Lower lobe of right lung (tissue), 2 donors: ENCODE data around the gene STN1. TPM values are rescaled to one million over a fixed set of nuclear protein-coding genes. Genes with fewer than 3 reads are reported as not detected.

ENCODE experiments used
- ATAC-seq, 2 donors: fragments of 200-7000 bp; cut with Tn5 transposase; one replicate each; pipeline ENCODE4 v1.9.1; 2020 to 2022; ENCODE audit warnings: mild to moderate bottlenecking in 2 of 2, moderate library complexity in 2 of 2
- DNase-seq: peaks from one replicate; pipeline ENCODE4 v3.0.0-alpha.2; 2020
- H3K27ac ChIP-seq: fragments of 200-600 bp; one replicate; pipeline ENCODE4 v1.8.0; 2022
- H3K27me3 ChIP-seq: fragments of 200-600 bp; one replicate; pipeline ENCODE4 v1.8.0; 2022; ENCODE audit warnings: low read depth
- H3K36me3 ChIP-seq: fragments of 200-600 bp; one replicate; pipeline ENCODE4 v1.8.0; 2022; ENCODE audit warnings: mild to moderate bottlenecking
- H3K4me1 ChIP-seq: fragments of 200-600 bp; one replicate; pipeline ENCODE4 v1.8.0; 2022
- H3K4me3 ChIP-seq: fragments of 200-600 bp; one replicate; pipeline ENCODE4 v1.8.0; 2022; ENCODE audit warnings: mild to moderate bottlenecking
- H3K9me3 ChIP-seq: fragments of 200-600 bp; one replicate; pipeline ENCODE4 v1.8.0; 2022
- CTCF ChIP-seq: fragments of 200-600 bp; IDR thresholded peaks from one replicate; pipeline ENCODE4 v1.8.0; 2022; ENCODE audit warnings: antibody characterized with exemption, mild to moderate bottlenecking
- intact Hi-C: fragments of 100-400 bp; cut with DNase I; formaldehyde crosslinking; loops from one replicate; pipeline ENCODE4 v1.11.0; 2022
- total RNA-seq: library from RNA; stranded (reverse); fragmentation: NEBNext Ultra II Directional; extraction: Animal tissue kit (Norgen Biotek cat#: 25700); gene quantifications from one replicate; pipeline ENCODE4 v1.2.1, GENCODE V29; 2021
- donor health status: DM: no; HTN: yes; CAD: no; lungs with severe emphysema.

Gene STN1
- total RNA-seq, 1 donor from 2014 or later, result 37.0 TPM

- peaks cover 22% of the 10 kb centered on the region for H3K36me3 ChIP-seq
- H3K27me3 ChIP-seq, result no peaks in the 10 kb centered on the region
- peaks cover 12% of the 10 kb centered on the region for H3K4me1 ChIP-seq
- no peak overlapping the region for H3K4me3 ChIP-seq
- no peak overlapping the region for H3K27ac ChIP-seq
- intact Hi-C loops, result no loop called here
- no peak for DNase-seq
- TF ChIP-seq CTCF, result no peak
- ATAC-seq, result no peak
- no peaks in the 10 kb centered on the region for H3K9me3 ChIP-seq
These were observed 47.0 kb downstream of the STN1 start for GRCh38 chr10:103871006-103871405.

GRCh38 chr10:103870516-103870915 is 47.5 kb downstream of the STN1 start:
- H3K27ac ChIP-seq, result no peak overlapping the region
- peaks cover under 1% of the 10 kb centered on the region for H3K9me3 ChIP-seq
- ATAC-seq (no peak), DNase-seq (no peak)
- intact Hi-C loops, result no loop called here
- H3K4me3 ChIP-seq, result no peak overlapping the region
- H3K27me3 ChIP-seq, result no peaks in the 10 kb centered on the region
- TF ChIP-seq CTCF, result no peak
- H3K36me3 ChIP-seq, result peaks cover 22% of the 10 kb centered on the region
- H3K4me1 ChIP-seq, result peaks cover 12% of the 10 kb centered on the region

- intact Hi-C loops, result no loop called here
- ATAC-seq, result no peak
- DNase-seq, result no peak
These were observed 48.6 kb downstream of the STN1 start for GRCh38 chr10:103869336-103869735.

GRCh38 chr10:103868200-103868599 is 49.8 kb downstream of the STN1 start:
- ATAC-seq, result no peak

More at GRCh38 chr10:103869336-103869735, 48.6 kb downstream of the STN1 start:
- no peak overlapping the region for H3K27ac ChIP-seq
- H3K9me3 ChIP-seq, result peaks cover 12% of the 10 kb centered on the region
- no peak overlapping the region for H3K4me3 ChIP-seq
- TF ChIP-seq CTCF, result no peak
- H3K4me1 ChIP-seq, result peaks cover 6% of the 10 kb centered on the region
- H3K27me3 ChIP-seq, result no peaks in the 10 kb centered on the region
- peaks cover 19% of the 10 kb centered on the region for H3K36me3 ChIP-seq

GRCh38 chr10:103861505-103861904 is 56.5 kb downstream of the STN1 start:
- H3K27me3 ChIP-seq, result no peaks in the 10 kb centered on the region
- H3K4me1 ChIP-seq, result no peaks in the 10 kb centered on the region
- TF ChIP-seq CTCF, result no peak
- H3K9me3 ChIP-seq, result peaks cover 12% of the 10 kb centered on the region
- no peaks in the 10 kb centered on the region for H3K36me3 ChIP-seq
- no peak for DNase-seq
- no peak overlapping the region for H3K27ac ChIP-seq
- H3K4me3 ChIP-seq, result no peak overlapping the region
- ATAC-seq, result no peak
- intact Hi-C loops, result no loop called here

More at GRCh38 chr10:103868200-103868599, 49.8 kb downstream of the STN1 start:
- Histone ChIP-seq H3K9me3 (peaks cover 12% of the 10 kb centered on the region), H3K27ac (no peak overlapping the region), H3K4me3 (no peak overlapping the region), H3K4me1 (no peaks in the 10 kb centered on the region), H3K36me3 (peaks cover 13% of the 10 kb centered on the region), H3K27me3 (no peaks in the 10 kb centered on the region)
- intact Hi-C loops, result no loop called here
- DNase-seq, result no peak
- TF ChIP-seq CTCF, result no peak
